ENCODE data around the gene NUDT10. TPM values are rescaled to one million over a fixed set of nuclear protein-coding genes. Genes with fewer than 3 reads are reported as not detected.

The NUDT10 gene
- total and polyA plus RNA-seq, 4 donors: 0.95 to 2.4 (median 1.2) TPM

DNA sequence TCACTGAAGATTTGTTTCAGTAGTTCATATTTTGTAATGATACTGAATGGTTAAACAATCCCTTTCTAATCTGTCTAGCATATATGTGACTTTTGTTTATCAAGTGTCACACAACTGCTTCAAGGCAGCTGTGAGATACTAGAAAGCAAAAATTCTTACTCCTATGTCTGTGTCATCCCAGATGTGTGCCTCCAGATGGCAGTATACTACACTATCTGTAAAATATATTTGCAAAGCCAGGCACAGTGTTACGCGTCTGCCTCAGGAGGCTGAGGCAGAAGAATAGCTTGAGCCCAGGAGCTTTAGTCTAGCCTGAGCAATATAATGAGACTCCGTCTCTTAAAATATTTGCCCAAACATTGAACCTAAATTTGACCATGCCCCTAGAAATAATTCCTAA is 4.0 kb downstream of the NUDT10 start:
- Histone ChIP-seq H3K9me3 (ENCODE audit: control insufficient read depth in 4 of 4, low read length in 3 of 4) (no peaks in the 10 kb centered on the region), H3K4me3 (ENCODE audit: low read depth in 1 of 3, low read length in 3 of 3) (no peak overlapping the region), H3K4me1 (ENCODE audit: control insufficient read depth in 4 of 4, insufficient read depth in 4 of 4, low read length in 3 of 4) (peaks cover 0 to 3% (median 0%) of the 10 kb centered on the region in 4 donors), H3K9ac (ENCODE audit: low read depth in 1 of 2, low read length in 2 of 2) (no peak overlapping the region), H3K27ac (ENCODE audit: low read depth in 1 of 2, low read length in 2 of 2) (no peak overlapping the region), H3K36me3 (ENCODE audit: control insufficient read depth in 4 of 4, insufficient read depth in 3 of 4, low read depth in 1 of 4, low read length in 3 of 4) (no peaks in the 10 kb centered on the region), H3K27me3 (ENCODE audit: control insufficient read depth in 4 of 4, insufficient read depth in 4 of 4, low read length in 3 of 4) (peaks cover 0 to 3% (median 0%) of the 10 kb centered on the region in 4 donors)
- DNase-seq (ENCODE audit: low spot score): no peak
- 8% methylated on average over 3 of the region's 3 CpGs for WGBS
- TF ChIP-seq FOXA2 (IDR thresholded peaks at IDR 0.05) (no peak), RAD21 (IDR thresholded peaks at IDR 0.05) (peak; percentile 68 to 81), SP1 (IDR thresholded peaks at IDR 0.05) (no peak), NR2F2 (IDR thresholded peaks at IDR 0.05) (no peak), YY1 (IDR thresholded peaks at IDR 0.05) (no peak), HNF4A (conservative IDR thresholded peaks at IDR 0.05) (no peak)
- TF ChIP-seq, protein P1, sequence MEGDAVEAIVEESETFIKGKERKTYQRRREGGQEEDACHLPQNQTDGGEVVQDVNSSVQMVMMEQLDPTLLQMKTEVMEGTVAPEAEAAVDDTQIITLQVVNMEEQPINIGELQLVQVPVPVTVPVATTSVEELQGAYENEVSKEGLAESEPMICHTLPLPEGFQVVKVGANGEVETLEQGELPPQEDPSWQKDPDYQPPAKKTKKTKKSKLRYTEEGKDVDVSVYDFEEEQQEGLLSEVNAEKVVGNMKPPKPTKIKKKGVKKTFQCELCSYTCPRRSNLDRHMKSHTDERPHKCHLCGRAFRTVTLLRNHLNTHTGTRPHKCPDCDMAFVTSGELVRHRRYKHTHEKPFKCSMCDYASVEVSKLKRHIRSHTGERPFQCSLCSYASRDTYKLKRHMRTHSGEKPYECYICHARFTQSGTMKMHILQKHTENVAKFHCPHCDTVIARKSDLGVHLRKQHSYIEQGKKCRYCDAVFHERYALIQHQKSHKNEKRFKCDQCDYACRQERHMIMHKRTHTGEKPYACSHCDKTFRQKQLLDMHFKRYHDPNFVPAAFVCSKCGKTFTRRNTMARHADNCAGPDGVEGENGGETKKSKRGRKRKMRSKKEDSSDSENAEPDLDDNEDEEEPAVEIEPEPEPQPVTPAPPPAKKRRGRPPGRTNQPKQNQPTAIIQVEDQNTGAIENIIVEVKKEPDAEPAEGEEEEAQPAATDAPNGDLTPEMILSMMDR (IDR thresholded peaks at IDR 0.05; ENCODE audit: low read depth, low read length, missing input control): peak; percentile 55
- TF ChIP-seq, protein P2, sequence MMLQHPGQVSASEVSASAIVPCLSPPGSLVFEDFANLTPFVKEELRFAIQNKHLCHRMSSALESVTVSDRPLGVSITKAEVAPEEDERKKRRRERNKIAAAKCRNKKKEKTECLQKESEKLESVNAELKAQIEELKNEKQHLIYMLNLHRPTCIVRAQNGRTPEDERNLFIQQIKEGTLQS (IDR thresholded peaks at IDR 0.05): no peak

DNA sequence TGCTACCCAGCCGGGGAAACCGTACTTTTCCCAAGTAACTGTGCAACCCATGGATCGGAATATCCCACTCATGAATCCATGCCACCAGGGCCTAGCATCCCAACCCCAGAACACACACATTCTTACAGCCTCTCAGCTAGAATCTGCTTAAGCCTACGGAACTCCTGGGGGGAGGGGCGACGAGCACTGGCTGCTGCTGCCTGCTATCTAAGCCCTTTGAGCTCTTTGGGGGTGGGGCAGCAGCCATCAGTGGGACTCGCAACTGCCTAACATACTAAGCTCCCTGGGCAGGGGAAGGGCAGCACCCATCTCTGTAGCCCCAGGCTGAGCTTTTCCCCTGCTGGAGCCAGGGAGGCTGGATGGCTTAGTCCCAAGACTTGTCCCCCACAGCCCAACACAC is 28.6 kb downstream of the NUDT10 start:
- 72% methylated on average over 7 of the region's 7 CpGs for WGBS
- H3K4me1 ChIP-seq (ENCODE audit: control insufficient read depth in 4 of 4, insufficient read depth in 4 of 4, low read length in 3 of 4): no peaks in the 10 kb centered on the region
- H3K27me3 ChIP-seq (ENCODE audit: control insufficient read depth in 4 of 4, insufficient read depth in 4 of 4, low read length in 3 of 4): no peaks in the 10 kb centered on the region
- no peaks in the 10 kb centered on the region for H3K36me3 ChIP-seq (ENCODE audit: control insufficient read depth in 4 of 4, insufficient read depth in 3 of 4, low read depth in 1 of 4, low read length in 3 of 4)
- no peaks in the 10 kb centered on the region for H3K9me3 ChIP-seq (ENCODE audit: control insufficient read depth in 4 of 4, low read length in 3 of 4)
- DNase-seq (ENCODE audit: low spot score): no peak
- H3K9ac ChIP-seq (ENCODE audit: low read depth in 1 of 2, low read length in 2 of 2): no peak overlapping the region
- H3K4me3 ChIP-seq (ENCODE audit: low read depth in 1 of 3, low read length in 3 of 3): no peak overlapping the region
- H3K27ac ChIP-seq (ENCODE audit: low read depth in 1 of 2, low read length in 2 of 2): no peak overlapping the region
- TF ChIP-seq FOXA2 (IDR thresholded peaks at IDR 0.05) (no peak), EGR1 (IDR thresholded peaks at IDR 0.05; ENCODE audit: low read depth in 2 of 2) (no peak), TAF1 (conservative IDR thresholded peaks at IDR 0.05) (no peak), HNF4A (conservative IDR thresholded peaks at IDR 0.05) (no peak), RXRA (IDR thresholded peaks at IDR 0.05) (no peak), YY1 (IDR thresholded peaks at IDR 0.05) (no peak), NR2F2 (IDR thresholded peaks at IDR 0.05) (no peak), JUND (IDR thresholded peaks at IDR 0.05) (no peak), RAD21 (IDR thresholded peaks at IDR 0.05) (no peak), HNF4G (IDR thresholded peaks at IDR 0.05) (no peak), GABPA (IDR thresholded peaks at IDR 0.05 in 1 of 2, conservative IDR thresholded peaks at IDR 0.05 in 1 of 2) (no peak), SP1 (IDR thresholded peaks at IDR 0.05) (no peak)
- TF ChIP-seq, protein P2 (IDR thresholded peaks at IDR 0.05): no peak
- TF ChIP-seq, protein P1 (IDR thresholded peaks at IDR 0.05; ENCODE audit: low read depth, low read length, missing input control): no peak
- TF ChIP-seq, protein P3, sequence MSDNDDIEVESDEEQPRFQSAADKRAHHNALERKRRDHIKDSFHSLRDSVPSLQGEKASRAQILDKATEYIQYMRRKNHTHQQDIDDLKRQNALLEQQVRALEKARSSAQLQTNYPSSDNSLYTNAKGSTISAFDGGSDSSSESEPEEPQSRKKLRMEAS (IDR thresholded peaks at IDR 0.05): no peak
- TF ChIP-seq, protein P4, sequence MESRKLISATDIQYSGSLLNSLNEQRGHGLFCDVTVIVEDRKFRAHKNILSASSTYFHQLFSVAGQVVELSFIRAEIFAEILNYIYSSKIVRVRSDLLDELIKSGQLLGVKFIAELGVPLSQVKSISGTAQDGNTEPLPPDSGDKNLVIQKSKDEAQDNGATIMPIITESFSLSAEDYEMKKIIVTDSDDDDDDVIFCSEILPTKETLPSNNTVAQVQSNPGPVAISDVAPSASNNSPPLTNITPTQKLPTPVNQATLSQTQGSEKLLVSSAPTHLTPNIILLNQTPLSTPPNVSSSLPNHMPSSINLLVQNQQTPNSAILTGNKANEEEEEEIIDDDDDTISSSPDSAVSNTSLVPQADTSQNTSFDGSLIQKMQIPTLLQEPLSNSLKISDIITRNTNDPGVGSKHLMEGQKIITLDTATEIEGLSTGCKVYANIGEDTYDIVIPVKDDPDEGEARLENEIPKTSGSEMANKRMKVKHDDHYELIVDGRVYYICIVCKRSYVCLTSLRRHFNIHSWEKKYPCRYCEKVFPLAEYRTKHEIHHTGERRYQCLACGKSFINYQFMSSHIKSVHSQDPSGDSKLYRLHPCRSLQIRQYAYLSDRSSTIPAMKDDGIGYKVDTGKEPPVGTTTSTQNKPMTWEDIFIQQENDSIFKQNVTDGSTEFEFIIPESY (IDR thresholded peaks at IDR 0.05): no peak
- TF ChIP-seq, protein P5, sequence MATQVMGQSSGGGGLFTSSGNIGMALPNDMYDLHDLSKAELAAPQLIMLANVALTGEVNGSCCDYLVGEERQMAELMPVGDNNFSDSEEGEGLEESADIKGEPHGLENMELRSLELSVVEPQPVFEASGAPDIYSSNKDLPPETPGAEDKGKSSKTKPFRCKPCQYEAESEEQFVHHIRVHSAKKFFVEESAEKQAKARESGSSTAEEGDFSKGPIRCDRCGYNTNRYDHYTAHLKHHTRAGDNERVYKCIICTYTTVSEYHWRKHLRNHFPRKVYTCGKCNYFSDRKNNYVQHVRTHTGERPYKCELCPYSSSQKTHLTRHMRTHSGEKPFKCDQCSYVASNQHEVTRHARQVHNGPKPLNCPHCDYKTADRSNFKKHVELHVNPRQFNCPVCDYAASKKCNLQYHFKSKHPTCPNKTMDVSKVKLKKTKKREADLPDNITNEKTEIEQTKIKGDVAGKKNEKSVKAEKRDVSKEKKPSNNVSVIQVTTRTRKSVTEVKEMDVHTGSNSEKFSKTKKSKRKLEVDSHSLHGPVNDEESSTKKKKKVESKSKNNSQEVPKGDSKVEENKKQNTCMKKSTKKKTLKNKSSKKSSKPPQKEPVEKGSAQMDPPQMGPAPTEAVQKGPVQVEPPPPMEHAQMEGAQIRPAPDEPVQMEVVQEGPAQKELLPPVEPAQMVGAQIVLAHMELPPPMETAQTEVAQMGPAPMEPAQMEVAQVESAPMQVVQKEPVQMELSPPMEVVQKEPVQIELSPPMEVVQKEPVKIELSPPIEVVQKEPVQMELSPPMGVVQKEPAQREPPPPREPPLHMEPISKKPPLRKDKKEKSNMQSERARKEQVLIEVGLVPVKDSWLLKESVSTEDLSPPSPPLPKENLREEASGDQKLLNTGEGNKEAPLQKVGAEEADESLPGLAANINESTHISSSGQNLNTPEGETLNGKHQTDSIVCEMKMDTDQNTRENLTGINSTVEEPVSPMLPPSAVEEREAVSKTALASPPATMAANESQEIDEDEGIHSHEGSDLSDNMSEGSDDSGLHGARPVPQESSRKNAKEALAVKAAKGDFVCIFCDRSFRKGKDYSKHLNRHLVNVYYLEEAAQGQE (IDR thresholded peaks at IDR 0.05): no peak

All from liver (tissue), 9 donors.